HG02588 (cell line): ENCODE results near the gene NUTM2E.
"Not testable (repeated sequence)": the region's sequence is repeated elsewhere in the genome, so short reads cannot be mapped to it uniquely, and the experiment has no call there.

Source experiments
- ATAC-seq: cut with Tn5 transposase; IDR thresholded peaks from one replicate; pipeline ENCODE4 v1.9.1; 2021; ENCODE audit warnings: mild to moderate bottlenecking, moderate library complexity; ENCODE audit not compliant: unreplicated experiment

Gene NUTM2E, protein sequence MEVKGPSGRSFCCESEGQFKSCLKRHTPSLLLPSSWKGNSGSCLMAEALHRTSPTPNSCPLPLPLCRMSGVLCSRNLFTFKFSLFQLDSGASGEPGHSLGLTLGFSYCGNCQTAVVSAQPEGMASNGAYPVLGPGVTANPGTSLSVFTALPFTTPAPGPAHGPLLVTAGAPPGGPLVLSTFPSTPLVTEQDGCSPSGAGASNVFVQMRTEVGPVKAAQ (N-terminal part only)

DNA sequence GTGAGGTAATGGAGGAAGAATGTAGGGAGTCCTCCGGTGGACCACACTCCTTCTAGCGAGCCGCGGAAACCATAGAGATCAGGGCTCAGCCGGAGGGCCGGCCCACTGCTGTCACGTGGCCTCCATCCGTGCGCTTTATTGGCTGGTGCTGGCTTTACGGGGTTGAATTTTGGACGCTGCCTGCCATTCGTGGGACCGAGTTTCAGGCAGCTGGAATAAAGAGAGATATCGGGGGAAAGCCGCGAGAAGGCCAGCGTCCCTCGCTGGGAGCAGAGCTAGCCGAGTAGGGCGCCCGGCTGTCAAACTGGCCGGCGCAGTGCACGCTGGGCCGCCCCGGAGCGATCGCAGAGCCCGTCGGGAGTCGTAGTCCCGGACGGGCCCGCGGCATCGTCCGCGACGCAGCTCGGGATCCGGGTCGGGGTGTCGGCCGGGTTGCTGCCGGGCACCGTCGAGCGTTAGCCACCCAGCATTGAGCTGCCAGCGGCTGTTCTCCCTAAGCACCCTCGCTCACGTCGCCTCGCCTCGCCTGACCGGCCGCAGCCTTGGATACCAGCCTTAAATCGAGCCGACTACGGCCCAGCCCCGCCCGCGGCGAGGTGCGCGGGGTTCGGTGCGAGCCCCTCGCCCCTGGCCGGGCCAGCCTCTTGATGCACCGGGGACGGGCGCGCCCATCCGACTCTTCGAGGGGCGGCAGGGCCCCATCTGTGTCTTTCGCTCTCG, at the start of gene NUTM2E:
Gene NUTM2E (plus strand): TSS at position 244 of the 720 bp plus-strand sequence. CDS start 15,002 bp downstream, outside the sequence.
- ATAC-seq = peak; percentile 93

DNA sequence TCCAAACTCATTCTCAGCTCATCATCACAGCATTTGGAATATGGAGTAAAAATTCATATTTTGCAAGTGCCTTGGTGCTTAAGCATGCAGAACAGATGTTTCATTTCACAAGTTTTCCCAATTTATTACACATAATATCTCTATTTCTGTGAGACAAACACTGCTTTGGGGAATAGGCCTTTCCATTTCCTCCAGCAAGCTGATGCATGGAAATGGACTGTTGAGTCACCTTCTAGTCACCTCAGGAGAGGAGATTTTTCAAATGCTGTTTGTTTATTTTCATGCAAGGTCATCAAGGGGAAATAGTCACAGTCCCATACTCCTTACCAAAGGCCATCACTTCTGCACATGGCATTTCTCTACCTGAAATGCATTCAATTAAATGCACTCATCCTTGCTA, 48.5 kb upstream of the NUTM2E start:
- not testable (repeated sequence) for ATAC-seq

DNA sequence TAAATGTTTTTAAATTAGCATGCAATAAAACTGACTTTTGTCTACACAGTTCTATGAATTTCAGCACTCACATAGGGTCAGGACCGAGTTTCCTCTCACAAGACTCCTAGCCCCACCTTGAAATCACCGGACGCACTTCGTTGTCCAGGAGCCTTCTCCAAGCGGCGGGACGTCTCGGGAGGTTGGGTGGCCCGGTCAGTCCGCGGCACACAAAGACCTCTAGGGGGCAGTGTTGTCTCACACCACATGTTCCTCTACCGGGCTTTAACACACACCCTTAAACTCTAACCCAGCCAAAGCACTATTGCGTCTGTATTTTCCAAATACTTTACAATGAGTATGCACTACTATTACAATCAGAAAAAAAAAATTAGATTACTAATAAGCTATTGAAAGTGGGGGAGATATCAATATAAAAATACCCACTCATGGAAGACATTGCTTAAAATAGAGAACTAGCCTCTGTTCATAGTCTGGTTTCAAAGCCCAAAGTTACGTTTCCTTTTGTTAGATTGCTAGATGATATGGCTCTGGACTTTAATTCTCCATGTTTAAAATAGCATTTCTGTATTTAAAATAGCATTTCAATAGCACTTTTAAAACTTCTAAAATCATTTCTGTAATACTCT, 47.1 kb upstream of the NUTM2E start:
- ATAC-seq = peak; percentile 77

DNA sequence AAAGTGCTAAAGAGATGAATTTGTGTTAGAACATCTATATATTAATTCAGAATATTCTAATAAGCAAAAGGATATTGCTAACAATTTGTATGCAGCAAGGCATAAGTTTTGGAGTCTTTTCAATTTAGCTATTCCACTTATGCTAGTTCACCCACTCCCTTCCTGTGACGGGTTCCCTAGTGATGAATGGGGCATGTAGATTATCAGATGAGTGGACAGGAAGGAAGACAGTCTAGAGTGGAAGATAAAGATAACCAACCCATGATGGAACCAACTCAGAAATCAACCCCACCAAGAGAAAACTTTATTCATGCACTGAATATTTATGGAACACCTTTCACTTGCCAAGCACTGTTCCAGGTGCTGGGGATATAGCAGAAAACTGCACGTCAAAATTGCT, 46.5 kb upstream of the NUTM2E start:
- ATAC-seq = not testable (repeated sequence)

DNA sequence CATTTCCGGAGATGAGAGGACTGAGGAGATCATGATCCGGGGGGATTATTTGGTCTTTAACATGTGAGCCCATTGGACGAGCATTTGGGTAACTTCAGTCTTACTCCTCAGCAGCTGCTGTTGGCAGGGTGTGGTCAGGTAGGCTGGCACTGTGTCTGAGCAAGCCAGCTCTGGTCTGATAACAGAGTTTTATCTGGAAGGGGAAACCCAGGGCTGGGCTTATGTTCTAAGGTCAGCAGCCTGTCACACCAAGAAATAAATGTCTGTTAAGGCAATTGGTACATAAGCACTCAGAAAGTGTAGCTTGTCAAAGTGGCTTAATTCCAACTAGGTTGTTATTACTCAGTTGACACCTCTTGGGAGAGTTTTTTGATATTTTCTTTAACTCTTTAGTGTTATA, 45.0 kb upstream of the NUTM2E start:
- not testable (repeated sequence) for ATAC-seq

DNA sequence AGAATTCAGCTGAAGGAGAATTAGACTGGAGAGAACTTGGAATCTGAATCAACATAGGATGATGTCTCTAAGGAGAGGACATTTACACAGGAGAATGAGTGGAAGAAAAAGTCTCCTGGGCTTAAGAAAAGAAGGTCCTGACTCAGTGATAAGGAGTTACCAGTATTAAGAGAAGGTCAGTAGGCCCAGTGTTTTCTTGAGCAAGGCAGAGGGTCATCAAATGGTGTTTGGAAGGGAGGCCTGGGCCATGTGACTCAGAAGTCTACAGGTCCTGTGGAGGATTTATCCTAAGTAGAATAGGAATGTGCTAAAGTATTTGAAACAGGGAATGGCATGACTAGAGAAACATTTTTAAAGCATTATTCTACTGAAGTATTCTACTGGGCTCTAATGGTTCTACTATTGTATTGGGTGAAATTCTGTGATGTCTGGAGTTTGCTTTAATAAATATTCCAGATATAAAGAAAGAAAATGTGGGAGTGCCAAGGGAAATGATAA, 39.0 kb upstream of the NUTM2E start:
- ATAC-seq = not testable (repeated sequence)

DNA sequence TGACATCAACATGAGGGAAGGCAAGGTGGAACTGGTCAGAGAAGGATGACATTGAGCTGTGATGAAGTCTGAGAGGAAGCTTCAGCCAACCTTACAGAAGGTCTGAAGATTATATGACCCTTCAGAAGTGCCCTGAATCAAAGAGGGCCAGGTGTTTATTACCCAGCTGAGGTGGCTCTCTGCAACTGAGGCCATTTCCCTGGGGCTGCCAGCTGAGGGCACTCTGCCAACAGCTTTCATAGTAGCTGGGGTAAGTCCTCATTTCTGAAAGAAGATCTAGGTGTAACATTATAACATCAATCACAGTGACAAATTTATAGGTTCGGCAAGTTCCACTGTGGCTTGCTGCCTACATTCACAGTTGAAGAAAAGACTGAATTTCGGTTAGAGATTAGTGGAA, 37.2 kb upstream of the NUTM2E start:
- ATAC-seq = not testable (repeated sequence)

DNA sequence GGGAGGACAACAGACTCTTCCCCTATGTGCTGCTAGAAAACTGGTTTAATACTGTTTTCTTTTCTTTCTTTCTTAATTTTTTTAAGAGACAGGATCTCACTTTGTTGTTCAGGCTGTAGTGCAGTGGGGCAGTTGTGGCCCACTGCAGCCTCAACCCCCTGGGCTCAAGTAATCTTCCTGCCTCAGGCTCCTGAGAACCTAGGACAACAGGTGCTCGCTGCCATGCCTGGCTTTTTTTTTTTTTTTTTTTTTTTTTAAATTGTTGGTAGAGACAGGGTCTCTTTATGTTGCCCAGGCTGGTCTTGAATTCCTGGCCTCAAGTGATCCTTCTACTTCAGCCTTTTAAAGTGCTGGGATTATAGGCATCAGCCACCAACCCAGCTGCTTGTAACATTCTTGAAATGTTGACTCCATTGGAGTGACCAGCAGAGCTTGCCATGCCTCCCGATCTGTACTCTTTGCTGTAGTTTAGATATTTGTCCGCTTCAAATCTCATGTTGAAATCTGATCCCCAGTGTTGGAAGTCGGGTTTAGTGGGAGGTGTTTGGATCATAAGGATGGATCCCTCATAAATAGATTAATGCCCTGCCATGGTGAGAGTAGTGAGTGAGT, 34.5 kb upstream of the NUTM2E start:
- not testable (repeated sequence) for ATAC-seq

DNA sequence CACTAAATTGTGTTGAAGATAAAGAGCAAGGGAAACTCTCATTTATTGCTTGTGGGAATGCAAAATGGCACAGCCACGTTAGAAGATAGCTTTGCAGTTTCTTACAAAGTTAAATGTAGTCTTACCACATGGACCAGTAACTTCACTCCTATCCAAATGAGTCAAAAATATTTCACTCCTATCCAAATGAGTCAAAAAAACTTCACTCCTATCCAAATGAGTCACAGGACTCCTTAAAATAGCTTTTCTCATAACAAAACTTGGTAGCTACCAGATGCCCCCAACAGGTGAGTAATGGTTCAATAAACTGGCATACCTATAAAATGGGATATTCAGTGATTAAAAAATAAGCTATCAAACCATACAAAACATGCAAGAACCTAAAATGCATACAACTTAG, 27.2 kb upstream of the NUTM2E start:
- not testable (repeated sequence) for ATAC-seq

DNA sequence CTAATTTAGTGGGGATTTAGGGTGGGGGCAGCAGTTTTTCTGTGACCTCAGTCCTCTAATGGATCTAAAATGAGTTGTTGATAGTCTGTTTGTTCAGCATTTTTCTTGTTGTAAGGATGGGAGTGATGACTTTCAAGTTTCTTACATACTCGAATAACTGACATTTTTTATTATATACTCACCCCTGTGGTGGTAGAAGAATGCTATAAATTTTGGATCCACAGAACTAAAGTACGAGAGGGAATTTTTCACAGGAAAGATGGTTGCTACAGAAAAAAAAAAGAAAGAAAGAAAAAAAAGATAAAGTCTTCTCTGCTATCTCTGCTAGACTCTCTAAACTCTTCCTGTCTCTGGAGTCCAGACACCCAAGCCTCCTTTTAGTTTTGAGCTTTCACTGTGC, 20.7 kb upstream of the NUTM2E start:
- ATAC-seq = not testable (repeated sequence)

DNA sequence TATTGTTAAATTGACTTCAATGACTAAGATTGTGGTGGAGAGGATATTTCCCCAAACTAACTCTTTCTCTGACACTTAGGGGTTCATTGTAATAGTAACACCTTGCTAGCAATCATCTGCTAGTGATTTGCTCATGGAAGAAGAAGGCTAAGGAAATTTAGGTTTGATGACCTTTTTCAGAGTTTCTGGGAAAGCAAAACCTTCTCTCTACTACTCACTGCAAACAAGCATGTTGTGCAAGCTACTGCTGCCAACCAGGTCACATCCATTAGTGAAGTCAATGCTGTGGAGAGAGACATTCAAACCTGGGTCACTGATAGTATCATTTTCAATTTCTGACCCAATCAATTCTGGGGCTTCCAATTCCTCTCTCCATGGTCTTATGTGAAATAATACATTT, 14.6 kb upstream of the NUTM2E start:
- not testable (repeated sequence) for ATAC-seq

DNA sequence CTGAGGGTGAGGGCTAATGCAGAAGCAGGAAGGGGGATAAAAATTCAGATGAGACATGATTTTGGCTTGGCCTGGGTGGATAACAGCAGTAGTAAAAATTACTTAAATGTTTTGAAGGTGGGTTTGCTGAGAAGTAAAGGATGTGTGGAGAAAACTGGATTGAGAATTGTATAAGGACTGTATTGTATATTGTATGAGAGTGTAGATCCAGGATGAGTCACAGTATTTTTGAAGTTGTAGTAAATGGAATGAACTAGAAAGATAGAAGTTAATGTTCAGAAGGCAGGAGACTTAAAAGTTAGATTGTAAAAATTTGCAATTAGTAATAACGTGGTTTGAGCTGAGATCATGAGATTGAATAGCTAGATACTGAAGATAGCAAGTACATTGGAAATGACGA, 10.2 kb upstream of the NUTM2E start:
- ATAC-seq = not testable (repeated sequence)

DNA sequence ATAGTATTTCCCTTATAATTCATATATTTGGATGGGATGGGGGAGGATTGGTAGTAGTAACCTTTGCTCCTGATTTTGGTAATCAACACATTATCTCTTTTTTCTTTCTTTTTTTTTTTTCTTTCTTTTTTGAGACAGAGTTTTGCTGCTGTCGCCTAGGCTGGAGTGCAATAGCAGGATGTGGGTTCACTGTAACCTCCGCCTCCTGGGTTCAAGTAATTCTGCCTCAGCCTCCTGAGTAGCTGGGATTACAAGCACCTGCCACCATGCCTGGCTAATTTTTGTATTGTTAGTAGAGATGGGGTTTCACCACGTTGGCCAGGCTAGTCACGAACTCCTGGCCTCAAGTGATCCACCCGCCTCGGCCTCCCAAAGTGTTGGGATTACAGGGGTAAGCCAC, 3.2 kb upstream of the NUTM2E start:
- not testable (repeated sequence) for ATAC-seq

DNA sequence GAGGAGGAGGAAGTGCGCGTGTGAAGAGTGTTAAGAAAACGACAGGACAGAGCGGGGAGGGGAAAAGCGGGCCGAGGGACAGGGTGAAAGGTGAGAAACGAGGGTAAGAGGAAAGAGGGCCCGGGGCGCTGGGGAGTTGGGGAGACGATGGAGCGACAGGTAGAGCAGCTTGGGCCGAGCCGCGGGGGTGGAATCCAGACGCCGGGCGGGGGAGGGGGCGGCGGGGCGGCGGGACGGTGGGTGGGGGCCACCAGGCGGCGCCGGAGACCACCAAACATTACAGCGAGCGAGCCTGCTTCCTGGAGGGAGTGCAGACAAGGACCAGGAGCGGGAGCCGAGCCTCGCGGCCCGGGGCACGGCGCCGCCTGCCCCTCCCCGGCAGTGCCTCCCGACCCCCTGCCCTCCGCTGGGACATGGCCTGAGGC, 940 bp upstream of the NUTM2E start:
- ATAC-seq = peak; percentile 17

DNA sequence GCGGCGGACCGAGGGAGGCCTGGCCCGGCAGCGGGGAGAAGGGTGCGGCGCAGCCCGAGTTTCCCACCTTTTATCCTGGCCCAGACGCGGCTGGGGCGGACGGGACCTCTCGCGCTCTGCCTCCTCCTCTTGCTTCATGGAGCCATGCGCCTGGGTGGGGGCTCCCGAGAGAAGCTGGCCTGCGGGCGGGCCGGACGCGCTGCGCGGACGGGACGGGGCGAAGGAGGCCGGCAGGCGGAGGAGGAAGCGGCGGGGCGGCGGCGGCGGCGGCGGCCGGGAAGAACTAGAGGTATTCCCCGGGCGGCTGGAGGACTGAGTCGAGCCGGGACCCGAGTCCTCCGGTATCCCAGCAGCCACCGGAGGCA, 426 bp upstream of the NUTM2E start:
- ATAC-seq = not testable (repeated sequence)

DNA sequence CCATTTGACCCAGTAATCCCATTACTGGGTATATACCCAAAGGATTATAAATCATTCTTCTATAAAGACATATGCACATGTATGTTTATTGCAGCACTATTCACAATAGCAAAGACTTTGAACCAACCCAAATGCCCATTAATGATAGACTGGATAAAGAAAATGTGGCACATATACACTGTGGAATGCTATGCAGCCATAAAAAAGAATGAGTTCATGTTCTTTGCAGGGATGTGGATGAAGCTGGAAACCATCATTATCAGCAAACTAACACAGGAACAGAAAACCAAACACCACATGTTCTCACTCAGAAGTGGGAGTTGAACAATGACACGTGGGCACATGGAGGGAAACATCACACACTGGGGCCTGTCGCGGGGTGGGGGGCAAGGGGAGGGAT, 7.3 kb downstream of the NUTM2E start:
- ATAC-seq = not testable (repeated sequence)

DNA sequence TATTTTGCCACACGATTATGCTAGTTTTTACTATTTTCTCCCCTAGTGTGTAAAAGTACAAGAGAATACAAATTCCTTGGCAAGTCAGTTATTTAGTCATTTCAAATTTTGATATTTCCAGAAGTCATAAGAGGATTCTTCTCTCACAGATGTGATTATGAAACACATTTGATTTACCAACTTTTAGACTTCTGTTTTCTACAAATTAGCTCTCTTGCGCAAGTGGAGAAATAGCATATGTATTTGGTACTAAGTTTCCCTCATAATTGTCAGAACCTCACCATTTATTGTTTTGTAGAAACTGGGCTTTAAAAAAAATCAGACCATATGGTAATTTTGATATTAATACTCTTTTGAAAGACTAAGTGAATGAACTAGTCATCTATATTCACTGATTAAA, 9.4 kb downstream of the NUTM2E start:
- ATAC-seq = not testable (repeated sequence)

DNA sequence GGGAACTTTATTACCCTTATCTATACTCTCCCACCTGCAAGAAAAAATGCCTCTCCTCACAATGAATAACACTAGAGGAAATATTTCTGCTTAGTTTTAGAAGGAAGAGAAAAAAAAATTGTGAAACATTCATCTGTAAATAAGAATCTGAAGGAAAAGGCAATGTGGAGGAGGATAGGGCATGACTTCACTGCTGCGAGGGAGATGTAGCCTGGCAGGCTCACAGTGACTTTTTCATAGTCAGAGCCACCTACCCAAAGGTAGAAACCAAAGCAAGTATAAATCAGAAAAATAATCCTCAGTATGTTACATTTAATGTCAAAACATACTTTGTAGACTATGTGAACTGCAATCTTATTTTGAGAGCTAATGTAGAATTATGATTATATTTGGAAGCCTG, 10.4 kb downstream of the NUTM2E start:
- not testable (repeated sequence) for ATAC-seq

DNA sequence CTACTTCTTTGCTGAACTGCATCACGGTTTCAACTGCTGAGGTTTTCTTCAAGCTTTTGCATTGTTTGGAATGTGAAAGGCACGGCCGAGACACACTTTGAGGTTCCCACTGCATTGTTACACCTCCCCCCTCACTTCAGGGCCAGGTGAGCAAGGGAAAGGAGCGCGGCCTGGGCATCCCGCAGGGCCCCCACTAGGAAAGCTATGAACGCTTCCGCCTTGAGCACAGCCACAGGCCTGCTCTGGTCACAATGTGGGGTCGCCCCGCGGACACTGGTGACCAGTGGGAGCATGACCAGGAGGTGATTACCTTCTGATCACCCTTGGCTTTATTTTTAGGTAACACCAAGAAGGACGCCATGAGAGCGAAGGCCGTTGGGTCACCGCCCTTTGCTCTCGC, 11.9 kb downstream of the NUTM2E start:
- ATAC-seq = not testable (repeated sequence)

DNA sequence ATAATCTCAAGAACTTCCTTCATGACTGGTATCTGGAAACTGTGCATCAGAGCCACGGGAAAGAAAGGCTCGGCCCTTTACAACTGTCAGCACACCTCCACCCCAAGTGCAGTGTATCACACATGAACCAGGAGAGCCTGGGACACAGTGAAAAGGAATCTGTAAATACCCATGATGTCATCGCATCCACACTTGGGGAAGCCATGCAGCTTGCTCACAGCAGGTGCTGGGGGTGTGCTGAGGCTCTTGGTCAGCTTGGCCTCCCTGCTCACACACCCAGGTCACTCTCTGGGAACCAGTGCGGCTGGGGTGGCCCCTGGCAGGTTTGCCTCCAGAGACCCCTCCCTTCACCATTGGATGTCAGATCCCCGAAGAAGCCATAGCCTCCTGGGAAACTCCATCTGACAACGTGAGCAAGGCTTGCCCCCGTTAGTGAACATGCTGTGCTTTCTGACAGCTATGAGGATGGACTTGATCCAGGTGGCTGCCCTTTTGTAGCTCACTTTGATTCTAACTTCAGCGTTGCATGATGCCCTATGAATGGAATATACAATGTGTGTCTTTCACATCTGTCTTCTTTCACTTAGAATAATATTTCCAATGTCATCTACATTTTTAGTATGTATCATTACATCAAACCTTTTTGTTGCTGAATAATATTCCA, 26.8 kb downstream of the NUTM2E start:
- not testable (repeated sequence) for ATAC-seq

DNA sequence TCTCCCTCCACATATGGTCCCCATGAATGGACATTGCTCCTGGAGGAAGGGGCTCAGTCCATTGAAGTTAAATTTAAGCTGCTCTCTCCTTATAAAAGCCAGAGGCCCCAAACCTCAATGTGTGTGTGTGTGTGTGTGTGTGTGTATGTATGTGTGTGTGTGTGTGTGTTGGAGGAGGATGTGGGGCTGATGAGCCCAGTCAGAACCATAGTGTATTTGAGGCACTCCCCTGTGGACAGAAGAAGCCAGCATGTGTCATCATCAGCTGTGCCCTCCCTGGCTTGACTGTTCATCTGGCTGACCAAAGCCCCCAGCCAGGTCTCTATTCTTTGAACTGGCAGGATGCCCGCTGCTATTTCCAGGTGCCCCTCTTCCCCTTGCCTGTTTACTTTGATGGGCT, 35.7 kb downstream of the NUTM2E start:
- not testable (repeated sequence) for ATAC-seq
